KMS-11 (cell line): ENCODE data around the gene ADGRG3.

ENCODE experiments used
- H2AFZ ChIP-seq: fragments of 200-600 bp; sonication (generic); 2 replicates; pipeline ENCODE4 v1.6.1; 2016; ENCODE audit warnings: antibody characterized with exemption, mixed run types, low read depth
- H3K27ac ChIP-seq: fragments of 200-600 bp; sonication (generic); 2 replicates; pipeline ENCODE4 v1.6.1; 2016; ENCODE audit warnings: mild to moderate bottlenecking, mixed run types
- H3K27me3 ChIP-seq: fragments of 200-600 bp; sonication (generic); 2 replicates; pipeline ENCODE4 v1.6.1; 2017; ENCODE audit warnings: mild to moderate bottlenecking, low read depth, mixed run types, moderate library complexity; ENCODE audit not compliant: insufficient read depth
- H3K36me3 ChIP-seq: fragments of 200-600 bp; sonication (generic); 2 replicates; pipeline ENCODE4 v1.6.1; 2017; ENCODE audit warnings: mild to moderate bottlenecking, mixed run types; ENCODE audit not compliant: insufficient read depth
- H3K4me1 ChIP-seq: fragments of 200-600 bp; sonication (generic); 2 replicates; pipeline ENCODE4 v1.6.1; 2016; ENCODE audit warnings: mild to moderate bottlenecking, low read depth, mixed run types; ENCODE audit not compliant: poor library complexity, severe bottlenecking
- H3K4me2 ChIP-seq: fragments of 200-600 bp; sonication (generic); 2 replicates; pipeline ENCODE4 v1.7.0; 2016; ENCODE audit warnings: mild to moderate bottlenecking, mixed run types
- H3K4me3 ChIP-seq: fragments of 200-600 bp; sonication (generic); IDR thresholded peaks from 2 replicates; pipeline ENCODE4 v1.6.1; 2017; ENCODE audit warnings: low read depth, low read length, mixed read lengths; ENCODE audit not compliant: insufficient read depth
- H3K79me2 ChIP-seq: fragments of 200-600 bp; sonication (generic); 2 replicates; pipeline ENCODE4 v1.6.1; 2016; ENCODE audit warnings: low read depth, mixed run types; ENCODE audit not compliant: insufficient read depth
- H3K9ac ChIP-seq: fragments of 200-600 bp; sonication (generic); 2 replicates; pipeline ENCODE4 v1.6.1; 2016; ENCODE audit warnings: mild to moderate bottlenecking, mixed run types
- H4K20me1 ChIP-seq: fragments of 200-600 bp; sonication (generic); 2 replicates; pipeline ENCODE4 v1.6.1; 2016; ENCODE audit warnings: mild to moderate bottlenecking, mixed run types; ENCODE audit not compliant: insufficient read depth
- CTCF ChIP-seq: fragments of 200-600 bp; sonication (generic); conservative IDR thresholded peaks from 2 replicates; pipeline ENCODE4 v1.6.1; 2017; ENCODE audit warnings: low read depth, mild to moderate bottlenecking, antibody characterized with exemption, low read length, moderate library complexity, mixed read lengths

Gene ADGRG3

GRCh38 chr16:57676553-57677085, 8.5 kb downstream of the ADGRG3 start:
- Histone ChIP-seq H4K20me1 (no peaks in the 10 kb centered on the region), H3K4me1 (no peaks in the 10 kb centered on the region), H3K27me3 (peaks cover 14% of the 10 kb centered on the region; the same call in 1 of the 2 replicates), H3K79me2 (no peaks in the 10 kb centered on the region), H2AFZ (no peak overlapping the region), H3K36me3 (no peaks in the 10 kb centered on the region), H3K4me2 (no peak overlapping the region), H3K4me3 (no peak overlapping the region), H3K27ac (no peak overlapping the region), H3K9ac (no peak overlapping the region)
- TF ChIP-seq CTCF = no peak

GRCh38 chr16:57677622-57678369, 9.7 kb downstream of the ADGRG3 start:
- H3K9ac ChIP-seq = no peak overlapping the region
- H2AFZ ChIP-seq = no peak overlapping the region
- peaks cover 10% of the 10 kb centered on the region; the same call in 1 of the 2 replicates for H3K27me3 ChIP-seq
- H3K36me3 ChIP-seq = no peaks in the 10 kb centered on the region
- no peak for TF ChIP-seq CTCF
- H3K4me3 ChIP-seq = no peak overlapping the region
- no peak overlapping the region for H3K4me2 ChIP-seq
- H3K4me1 ChIP-seq = no peaks in the 10 kb centered on the region
- no peaks in the 10 kb centered on the region for H4K20me1 ChIP-seq
- H3K79me2 ChIP-seq = no peaks in the 10 kb centered on the region
- no peak overlapping the region for H3K27ac ChIP-seq

- Histone ChIP-seq H3K4me1 (no peaks in the 10 kb centered on the region), H3K4me3 (no peak overlapping the region), H3K36me3 (no peaks in the 10 kb centered on the region), H4K20me1 (no peaks in the 10 kb centered on the region), H2AFZ (no peak overlapping the region), H3K9ac (no peak overlapping the region), H3K4me2 (no peak overlapping the region), H3K79me2 (no peaks in the 10 kb centered on the region), H3K27me3 (peaks cover 8% of the 10 kb centered on the region; the same call in 1 of the 2 replicates), H3K27ac (no peak overlapping the region)
- TF ChIP-seq CTCF = no peak
Observed at GRCh38 chr16:57679016-57679415, 10.9 kb downstream of the ADGRG3 start.

GRCh38 chr16:57679767-57680482, 11.8 kb downstream of the ADGRG3 start:
- Histone ChIP-seq H3K27ac (no peak overlapping the region), H4K20me1 (no peaks in the 10 kb centered on the region), H3K4me3 (no peak overlapping the region), H3K4me1 (no peaks in the 10 kb centered on the region), H3K36me3 (no peaks in the 10 kb centered on the region), H3K27me3 (peaks cover 8% of the 10 kb centered on the region; the same call in 1 of the 2 replicates), H3K79me2 (no peaks in the 10 kb centered on the region), H3K9ac (no peak overlapping the region), H2AFZ (no peak overlapping the region), H3K4me2 (no peak overlapping the region)
- no peak for TF ChIP-seq CTCF
